Inflammatory macrophage treated with lipopolysaccharide for 4 hours (primary cell): Measurements from ENCODE around the gene SNX5.

Experiments
- DNase-seq: peaks from one replicate; pipeline ENCODE4 v3.0.0-alpha.2; 2020

The SNX5 gene

GRCh38 chr20:17910828-17911294, 57.7 kb downstream of the SNX5 start:
- peak; percentile 65 for DNase-seq

- no peak for DNase-seq
Observed at GRCh38 chr20:17909869-17910321, 58.7 kb downstream of the SNX5 start.

GRCh38 chr20:17905544-17905943, 63.0 kb downstream of the SNX5 start:
- DNase-seq = no peak

- DNase-seq = no peak
Observed at GRCh38 chr20:17904027-17904426, 64.6 kb downstream of the SNX5 start.

GRCh38 chr20:17902531-17903083, 66.0 kb downstream of the SNX5 start:
- DNase-seq = no peak

GRCh38 chr20:17901971-17902370, 66.6 kb downstream of the SNX5 start:
- DNase-seq = no peak

DNA sequence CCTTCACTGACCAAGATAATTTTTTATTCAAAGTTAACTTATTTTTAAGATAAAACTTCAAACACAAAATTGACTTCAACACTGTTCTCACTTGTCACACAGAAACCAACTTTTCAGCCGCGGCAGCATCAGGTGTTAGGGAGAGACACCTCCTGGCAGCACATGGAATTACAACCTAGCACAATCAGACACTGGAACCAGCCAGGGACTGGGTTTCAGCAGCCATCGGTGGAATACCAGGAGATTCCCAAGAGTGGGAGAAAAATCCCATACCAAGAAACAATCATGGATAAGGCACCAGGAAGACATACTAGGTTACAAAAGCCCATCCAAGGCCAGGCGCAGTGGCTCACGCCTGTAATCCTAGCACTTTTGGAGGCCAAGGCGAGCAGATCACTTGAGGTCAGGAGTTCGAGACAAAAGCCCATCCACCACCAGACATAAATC, 70.0 kb downstream of the SNX5 start:
- peak; percentile 70 for DNase-seq

DNA sequence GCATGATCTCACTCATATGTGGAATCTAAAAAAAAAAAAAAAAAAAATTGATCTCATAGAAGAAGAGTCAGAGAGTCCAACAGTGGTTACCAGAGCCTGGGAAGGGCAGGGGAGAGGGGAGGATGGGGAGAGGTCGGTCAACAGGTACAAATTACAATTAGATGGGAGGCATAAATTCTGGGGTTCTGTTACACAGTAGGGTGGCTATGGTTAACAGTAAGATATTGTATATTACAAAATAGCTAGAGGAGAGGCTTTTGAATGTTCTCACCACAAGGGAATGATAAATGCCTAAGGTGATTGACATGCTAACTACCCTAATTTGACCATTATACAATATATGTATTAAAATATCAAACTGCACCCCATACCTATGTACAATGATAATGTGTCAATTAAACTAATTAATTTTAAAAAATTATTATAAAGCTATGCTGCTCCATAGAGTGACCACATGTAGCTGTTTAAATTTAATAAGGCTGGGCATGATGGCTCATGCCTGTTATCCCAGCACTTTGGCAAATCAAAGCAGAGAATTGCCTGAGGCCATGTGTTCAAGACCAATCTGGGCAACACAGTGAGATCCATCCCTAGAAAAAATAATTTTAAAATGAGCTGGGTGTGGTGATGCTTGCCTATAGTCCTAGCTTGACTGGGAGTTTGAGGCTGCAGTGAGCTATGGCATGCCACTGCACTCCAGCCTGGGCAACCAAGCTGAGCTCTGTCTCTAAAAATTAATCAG, 70.9 kb downstream of the SNX5 start:
- DNase-seq = no peak

GRCh38 chr20:17896771-17897369, 71.7 kb downstream of the SNX5 start:
- peak; percentile 37 for DNase-seq

DNA sequence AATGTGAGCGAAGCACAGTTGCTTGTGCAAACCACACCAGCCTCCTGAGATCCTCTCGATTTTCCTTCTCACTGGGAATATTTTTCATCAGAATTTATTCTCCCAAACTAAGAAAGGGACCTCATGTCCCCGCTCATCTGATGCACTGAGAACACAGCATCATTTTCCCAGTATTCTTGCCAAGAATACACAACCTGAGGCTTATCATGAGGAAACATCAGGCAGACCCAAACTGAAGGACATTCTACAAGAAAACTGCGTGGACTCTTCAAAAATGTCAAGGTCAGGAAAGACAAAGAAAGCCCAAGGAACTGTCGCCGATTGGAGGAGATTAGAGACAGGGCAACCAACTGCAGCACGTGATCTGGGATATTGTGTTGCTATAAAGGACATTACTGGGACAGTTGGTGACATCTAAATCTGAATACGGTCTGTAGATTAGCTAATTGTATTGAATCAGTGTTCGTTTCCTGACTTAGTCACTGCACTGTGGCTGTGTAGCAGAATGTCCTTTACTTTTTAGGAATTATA, 72.3 kb downstream of the SNX5 start:
- DNase-seq = peak; percentile 76

DNA sequence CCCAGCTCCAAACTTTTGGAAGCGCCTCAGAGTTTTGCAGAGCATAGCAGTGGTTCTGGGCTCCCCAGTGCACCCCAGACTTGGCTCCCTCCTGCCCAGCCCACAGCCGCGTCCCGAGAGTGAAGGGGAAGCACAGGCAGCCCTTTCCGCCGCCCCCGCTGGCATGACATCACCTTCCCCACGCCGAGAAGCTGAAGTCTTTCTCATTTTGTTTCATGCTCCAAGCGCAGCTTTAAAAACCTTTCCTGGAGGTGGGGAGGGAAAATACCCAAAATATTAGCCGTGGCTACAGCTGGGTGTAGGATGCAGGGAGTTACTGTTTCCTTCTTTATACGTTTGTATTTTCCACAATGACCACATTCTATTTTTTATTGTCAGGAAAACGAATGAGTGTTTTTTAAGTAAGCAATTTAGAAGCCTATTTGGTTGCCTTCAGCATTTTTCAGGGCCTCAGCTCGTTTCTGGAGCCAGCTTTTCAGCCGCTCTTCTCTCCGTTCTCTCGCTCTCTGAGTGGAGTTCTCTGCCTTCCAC, 72.9 kb downstream of the SNX5 start:
- peak; percentile 88 for DNase-seq

DNA sequence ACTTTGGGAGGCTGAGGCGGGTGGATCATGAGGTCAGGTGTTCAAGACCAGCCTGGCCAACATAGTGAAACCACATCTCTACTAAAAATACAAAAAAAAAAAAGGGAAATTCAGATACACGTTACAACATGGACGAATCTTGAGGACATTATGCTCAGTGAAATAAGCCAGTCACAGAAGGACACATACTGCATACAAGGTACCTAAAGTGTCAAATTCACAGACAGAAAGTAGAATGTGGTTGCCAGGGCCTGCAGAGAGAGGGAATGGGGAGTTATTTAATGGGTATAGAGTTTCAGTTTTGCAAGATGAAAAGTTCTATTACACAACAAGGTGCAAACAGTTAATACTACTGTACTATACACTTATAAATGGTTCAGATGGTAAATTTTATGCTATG, 75.1 kb downstream of the SNX5 start:
- peak; percentile 57 for DNase-seq

DNA sequence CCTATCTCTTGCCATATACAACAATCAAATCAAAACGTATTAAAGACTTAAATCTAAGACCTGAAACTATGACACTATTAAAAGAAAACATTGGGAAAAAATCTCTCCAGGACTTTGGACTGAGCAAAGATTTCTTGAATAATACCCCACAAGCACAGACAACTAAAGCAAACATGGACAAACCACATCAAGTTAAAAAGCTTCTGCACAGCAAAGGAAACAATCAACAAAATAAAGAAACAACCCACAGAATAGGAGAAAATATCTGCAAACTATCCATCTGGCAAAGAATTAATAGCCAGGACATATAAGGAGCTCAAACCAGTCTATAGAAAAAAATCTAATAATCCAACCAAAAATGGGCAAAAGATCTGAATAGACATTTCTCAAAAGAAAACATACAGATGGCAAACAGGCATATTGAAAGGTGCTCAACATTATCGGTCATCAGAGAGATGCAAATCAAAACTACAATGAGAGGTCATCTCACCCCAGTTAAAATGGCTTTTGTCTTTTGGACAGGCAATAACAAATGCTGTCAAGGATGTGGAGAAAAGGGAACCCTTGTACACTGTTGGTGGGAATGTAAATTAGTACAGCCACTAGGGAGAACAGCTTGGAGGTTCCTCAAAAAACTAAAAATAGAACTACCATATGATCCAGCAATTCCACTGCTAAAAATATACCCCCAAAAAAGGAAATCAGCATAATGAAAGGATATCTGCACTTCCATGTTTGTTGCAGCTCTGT, 76.2 kb downstream of the SNX5 start:
- DNase-seq = peak; percentile 50
